NCI-H2196 (cell line): Measurements from ENCODE around the gene C14orf119.

Experiments used
- DNase-seq: peaks from one replicate; lab custom pipeline; 2025; ENCODE audit not compliant: unreplicated experiment; lab: John Stamatoyannopoulos, UW

Gene C14orf119

DNA sequence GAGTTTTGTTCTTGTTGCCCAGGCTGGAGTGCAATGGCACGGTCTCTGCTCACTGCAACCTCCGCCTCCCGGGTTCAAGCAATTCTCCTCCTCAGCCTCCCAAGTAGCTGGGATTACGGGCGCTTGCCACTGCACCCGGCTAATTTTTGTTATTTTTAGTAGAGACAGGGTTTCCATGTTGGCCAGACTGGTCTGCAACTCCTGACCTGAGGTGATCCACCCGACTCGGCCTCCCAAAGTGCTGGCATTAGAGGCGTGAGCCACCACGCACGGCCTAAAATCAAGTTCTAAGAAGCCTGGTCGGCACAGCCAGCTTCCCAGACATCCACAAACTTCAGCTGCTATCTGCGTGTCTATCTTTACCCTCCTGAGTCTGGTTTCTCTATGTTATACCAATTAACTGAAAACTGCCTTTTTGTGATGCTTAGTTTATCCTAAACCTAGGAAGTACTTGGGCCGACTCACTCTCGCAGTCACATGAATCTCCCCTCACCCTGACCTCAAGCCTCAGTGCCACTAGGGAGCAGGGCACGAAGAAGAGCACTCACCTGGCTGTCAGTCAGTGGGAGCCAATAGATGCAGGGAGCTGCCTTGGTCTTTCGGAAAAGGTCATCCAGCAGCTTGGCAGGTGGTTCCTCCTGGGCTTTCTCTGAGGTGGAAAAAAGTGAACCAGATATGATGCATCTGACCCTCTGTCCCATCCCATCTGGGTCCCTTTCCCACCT lies 34.6 kb upstream of the C14orf119 start:
- DNase-seq, result no peak

DNA sequence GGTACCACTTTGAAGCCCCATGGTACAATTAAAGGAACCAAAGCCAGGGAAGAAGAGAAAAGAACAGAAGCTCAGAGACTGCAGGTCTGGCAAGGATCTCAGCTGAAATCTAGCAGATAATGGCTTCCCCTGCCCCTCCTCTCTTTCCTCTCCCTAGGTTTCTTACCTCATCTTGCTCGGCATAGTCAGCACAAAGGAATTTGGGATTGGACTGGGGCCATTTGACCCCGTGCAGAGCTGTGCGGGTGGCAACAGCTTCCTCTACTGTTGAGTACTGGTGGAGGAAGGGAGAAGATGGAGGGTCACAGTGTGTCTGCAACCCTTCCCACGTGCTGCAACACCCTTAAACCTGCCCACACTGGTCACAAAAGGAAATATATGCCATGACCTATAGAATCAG lies 33.3 kb upstream of the C14orf119 start:
- DNase-seq, result no peak

DNA sequence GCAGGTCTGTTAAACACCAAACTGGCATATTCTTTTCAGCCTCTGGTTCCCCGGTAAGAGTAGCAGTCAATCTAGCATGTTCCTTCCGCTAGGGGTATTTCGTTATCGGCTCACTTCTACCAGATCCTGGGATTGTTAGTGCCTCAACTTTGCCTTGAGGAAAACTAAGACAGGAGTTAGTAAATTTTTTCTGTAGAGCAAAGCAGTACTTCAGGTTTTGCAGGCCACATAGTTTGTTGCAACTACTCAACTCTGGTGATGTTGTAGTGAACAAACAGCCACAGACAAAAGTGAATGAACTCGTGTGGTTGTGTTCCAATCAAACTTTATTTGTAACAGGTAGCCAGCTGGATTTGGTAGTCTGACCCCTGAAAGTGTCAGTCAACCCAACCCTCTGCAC lies 31.7 kb upstream of the C14orf119 start:
- DNase-seq, result no peak

GRCh38 chr14:23066368-23066767 lies 28.9 kb upstream of the C14orf119 start:
- no peak for DNase-seq

DNA sequence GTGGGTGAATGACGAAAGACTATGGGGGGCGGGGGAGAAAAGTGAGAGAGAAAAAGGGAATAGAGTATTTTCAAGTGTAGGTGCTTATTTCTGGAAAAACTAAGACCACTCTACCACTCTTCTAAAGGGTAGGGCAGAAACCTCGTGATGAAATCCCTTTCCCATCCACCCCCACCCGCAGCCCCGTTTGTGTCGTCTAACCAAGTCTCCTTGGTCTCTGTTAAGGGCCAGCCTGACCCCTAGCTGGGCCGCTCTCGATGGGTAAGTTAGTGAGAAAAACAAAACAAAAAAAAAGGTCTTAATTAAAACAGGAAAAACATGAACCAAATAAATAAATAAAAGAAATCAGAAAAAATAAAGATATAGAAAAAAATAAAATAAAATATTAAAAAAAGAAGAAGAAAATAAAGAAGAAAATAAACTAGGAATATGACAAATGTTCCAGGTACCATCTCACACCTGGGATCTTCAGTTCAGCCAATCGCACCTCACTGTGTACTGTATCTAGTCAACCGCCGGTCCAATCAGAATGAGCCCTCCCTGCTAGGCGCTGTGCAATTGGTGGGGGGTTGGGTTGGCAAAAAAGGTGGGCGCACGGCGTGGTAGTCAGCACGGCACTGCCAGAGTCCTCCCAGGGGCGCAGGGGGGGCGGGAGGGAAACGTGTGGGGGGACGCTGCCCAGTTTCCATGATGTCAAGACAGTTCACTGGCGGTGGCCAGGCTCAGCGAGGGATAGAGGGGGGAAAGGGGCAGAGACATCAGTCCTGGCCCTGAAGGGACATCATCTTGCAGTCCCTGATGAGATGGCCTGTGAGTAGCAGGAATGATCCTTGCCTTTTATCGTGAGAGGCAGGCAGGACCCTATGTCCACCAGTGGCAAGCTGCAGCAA lies 28.2 kb upstream of the C14orf119 start:
- DNase-seq, result no peak

DNA sequence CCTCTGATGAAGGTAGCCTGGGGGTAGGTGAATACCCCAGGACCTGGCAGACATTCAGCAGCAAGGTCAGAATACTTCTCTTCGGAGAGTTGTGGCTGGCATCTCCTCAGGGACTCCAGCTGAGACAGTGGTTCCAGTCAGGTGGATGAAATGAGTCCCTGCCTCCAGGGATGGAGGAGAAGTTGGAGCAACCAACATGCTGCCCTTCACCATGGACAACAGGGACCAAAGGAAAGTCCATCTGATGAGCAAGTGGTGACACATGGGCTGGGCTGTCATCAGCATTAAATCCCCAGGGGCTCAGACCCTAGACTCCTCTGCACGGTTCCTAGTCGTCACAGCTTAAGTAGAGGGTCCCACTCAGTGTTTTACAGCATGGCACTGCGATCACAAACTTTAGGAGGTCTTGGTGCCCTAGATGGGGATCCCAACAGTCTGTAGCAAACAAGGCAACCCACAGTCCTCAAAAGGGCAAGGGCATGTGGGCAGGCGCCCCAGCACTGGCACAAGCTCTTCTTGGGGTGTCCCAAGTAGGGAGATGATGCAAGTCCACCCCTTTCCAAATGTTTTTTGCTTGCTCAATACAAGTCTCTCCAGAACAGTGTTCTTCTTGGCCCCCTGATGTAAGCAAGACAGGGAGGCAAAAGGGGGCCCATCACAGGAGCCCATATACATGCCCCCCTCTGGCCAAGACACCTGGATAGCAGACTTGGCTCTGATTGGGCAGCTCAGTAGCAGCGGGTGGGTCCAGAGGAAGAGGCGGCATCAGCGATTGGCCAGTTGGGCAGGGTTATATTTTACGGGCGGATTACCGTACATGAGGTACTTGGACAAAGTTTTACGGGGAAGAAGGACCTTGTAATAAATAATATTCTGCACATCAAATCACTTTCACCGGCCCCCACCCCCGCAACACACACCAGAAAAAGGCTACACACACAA lies 27.2 kb upstream of the C14orf119 start:
- no peak for DNase-seq

GRCh38 chr14:23068789-23069412 lies 26.4 kb upstream of the C14orf119 start:
- DNase-seq, result no peak

- no peak for DNase-seq
Observed at GRCh38 chr14:23069413-23069806, 25.9 kb upstream of the C14orf119 start.

GRCh38 chr14:23070262-23071129 lies 24.8 kb upstream of the C14orf119 start:
- DNase-seq, result no peak

DNA sequence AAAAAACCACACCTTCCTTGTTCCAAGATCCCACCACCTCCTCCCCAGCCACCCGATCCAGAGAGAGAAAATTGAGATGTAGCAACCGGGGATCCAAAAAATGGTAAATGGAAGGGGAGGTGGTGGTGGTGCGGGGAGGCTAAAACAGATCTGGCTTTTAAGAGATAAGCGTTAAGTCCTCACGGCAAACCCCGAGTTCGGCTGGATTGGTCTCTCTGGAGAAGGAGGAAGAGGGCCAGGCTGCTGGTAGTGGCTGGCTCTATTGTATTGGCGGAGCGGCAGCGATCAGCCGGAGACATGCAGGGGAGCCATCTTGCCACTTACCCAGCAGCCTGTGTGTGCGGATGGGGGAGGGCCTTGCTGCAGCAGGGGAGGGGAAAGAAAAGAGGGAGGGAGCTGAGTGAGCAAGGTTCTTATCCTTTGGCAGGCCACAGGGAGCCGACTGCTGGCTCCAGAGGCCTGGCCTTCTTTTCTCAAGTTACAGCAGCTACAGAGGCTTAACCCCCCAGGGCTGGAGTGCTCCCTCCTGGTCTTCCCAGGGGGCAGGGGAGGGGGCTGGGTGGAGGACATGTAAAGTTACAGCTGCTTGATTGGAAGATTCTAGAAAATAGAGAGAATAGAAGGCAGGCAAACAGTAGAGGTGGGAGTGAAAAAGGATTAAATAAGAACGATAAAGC lies 23.9 kb upstream of the C14orf119 start:
- no peak for DNase-seq

- DNase-seq, result no peak
Observed at GRCh38 chr14:23071921-23072539, 23.3 kb upstream of the C14orf119 start.

- DNase-seq, result no peak
Observed at GRCh38 chr14:23074906-23075305, 20.4 kb upstream of the C14orf119 start.

GRCh38 chr14:23076785-23077408 lies 18.4 kb upstream of the C14orf119 start:
- no peak for DNase-seq

- no peak for DNase-seq
Observed at GRCh38 chr14:23077962-23078361, 17.3 kb upstream of the C14orf119 start.

DNA sequence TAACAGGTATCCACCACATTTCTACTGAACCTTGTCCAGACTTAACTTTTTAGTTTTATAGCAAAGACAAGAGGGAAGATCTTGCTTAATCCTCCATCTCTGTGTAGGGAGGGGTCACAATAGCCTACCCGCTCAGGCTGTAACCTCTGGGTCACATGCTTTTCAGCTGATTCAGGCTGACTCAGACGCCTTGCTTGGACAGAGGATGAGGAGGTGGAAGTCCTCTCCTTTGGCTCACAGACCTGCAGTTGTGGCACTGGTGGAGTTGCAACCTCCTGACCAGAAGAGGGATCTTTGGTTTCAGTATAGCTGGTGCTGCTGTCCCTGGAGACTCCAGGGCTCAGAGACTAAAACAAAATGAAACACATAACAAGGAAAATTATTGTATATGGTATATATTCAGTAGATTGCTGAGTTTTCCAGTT lies 16.6 kb upstream of the C14orf119 start:
- no peak for DNase-seq

DNA sequence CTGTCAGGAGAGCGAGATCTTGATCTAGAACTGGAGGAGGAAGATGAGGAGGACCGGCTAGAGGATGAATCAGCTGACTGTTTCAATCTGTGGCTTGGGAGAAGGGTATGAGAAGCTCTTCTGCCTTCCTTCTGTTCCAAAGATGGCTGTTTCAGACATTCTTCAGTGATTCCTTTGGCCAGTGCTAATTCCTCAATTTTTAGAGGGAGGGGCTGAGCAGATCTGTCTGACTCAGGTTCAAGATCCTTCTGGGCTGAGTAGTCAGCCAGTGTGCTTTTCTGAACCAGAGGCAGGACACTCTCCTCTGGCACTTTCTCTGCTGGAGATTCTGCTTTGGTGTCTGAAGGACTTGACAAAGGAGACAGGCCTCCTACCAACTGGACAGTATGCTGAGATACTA lies 15.6 kb upstream of the C14orf119 start:
- DNase-seq, result no peak

- DNase-seq, result no peak
Observed at GRCh38 chr14:23080474-23080873, 14.8 kb upstream of the C14orf119 start.

GRCh38 chr14:23085458-23085857 lies 9.8 kb upstream of the C14orf119 start:
- no peak for DNase-seq
